ENCODE data around the gene DGKE. TPM values are rescaled to one million over a fixed set of nuclear protein-coding genes. Genes with fewer than 3 reads are reported as not detected.

DGKE gene
- total and polyA plus RNA-seq, 2 donors from 2014 or later: 1.9 to 8.7 TPM

DNA sequence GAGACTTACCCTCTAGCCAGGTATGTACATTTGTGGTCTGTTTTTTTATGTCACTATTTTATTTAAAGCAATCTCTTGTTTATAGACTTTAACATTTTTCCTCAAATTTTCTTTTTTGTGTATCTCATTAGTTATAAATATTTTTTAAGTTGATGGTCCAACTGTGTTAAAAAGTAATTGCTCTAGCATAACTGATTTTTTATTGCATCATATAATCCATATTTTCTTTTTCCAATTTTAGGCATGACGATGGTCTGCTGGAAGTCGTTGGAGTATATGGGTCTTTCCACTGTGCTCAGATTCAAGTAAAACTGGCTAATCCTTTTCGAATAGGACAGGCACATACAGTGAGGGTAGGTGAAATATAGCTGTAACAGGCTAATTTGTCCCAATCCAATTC lies 27.9 kb downstream of the DGKE start:
- H3K36me3 ChIP-seq (ENCODE audit: control insufficient read depth in 2 of 3, insufficient read depth in 3 of 3, low read length in 3 of 3): peaks cover 0 to 5% (median 0%) of the 10 kb centered on the region in 3 donors
- FAIRE-seq: peak; percentile 23

DNA sequence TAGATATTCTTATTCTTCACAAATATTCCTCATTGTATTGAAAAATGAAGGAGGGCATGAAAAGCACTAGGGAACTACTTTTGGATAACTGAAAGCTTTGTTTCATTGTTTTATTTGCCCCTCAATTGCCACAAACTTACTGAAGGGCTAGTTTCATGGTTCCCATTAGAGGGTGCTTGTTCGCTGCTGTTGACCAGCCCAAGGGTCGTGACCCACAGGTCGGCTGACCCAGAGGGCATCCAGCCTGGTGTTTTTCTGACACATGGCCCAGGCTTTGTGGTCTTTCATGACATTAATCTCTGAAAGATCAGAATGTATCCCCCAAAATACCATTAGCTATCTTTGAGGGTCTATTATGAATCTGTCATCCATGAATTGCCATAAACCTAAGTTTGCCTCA lies 30.0 kb downstream of the DGKE start:
- no peaks in the 10 kb centered on the region for H3K4me1 ChIP-seq (ENCODE audit: control insufficient read depth in 2 of 3, insufficient read depth in 2 of 3, low read depth in 1 of 3, low read length in 3 of 3)
- no peak overlapping the region for H3K27ac ChIP-seq (ENCODE audit: low read depth in 2 of 2, low read length in 2 of 2)
- intact Hi-C loops (cut with DNase I): no loop called here
- DNase-seq (no peak), FAIRE-seq (no peak)
- TF ChIP-seq, protein P1, sequence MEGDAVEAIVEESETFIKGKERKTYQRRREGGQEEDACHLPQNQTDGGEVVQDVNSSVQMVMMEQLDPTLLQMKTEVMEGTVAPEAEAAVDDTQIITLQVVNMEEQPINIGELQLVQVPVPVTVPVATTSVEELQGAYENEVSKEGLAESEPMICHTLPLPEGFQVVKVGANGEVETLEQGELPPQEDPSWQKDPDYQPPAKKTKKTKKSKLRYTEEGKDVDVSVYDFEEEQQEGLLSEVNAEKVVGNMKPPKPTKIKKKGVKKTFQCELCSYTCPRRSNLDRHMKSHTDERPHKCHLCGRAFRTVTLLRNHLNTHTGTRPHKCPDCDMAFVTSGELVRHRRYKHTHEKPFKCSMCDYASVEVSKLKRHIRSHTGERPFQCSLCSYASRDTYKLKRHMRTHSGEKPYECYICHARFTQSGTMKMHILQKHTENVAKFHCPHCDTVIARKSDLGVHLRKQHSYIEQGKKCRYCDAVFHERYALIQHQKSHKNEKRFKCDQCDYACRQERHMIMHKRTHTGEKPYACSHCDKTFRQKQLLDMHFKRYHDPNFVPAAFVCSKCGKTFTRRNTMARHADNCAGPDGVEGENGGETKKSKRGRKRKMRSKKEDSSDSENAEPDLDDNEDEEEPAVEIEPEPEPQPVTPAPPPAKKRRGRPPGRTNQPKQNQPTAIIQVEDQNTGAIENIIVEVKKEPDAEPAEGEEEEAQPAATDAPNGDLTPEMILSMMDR (IDR thresholded peaks at IDR 0.05; ENCODE audit: borderline replicate concordance, extremely low read depth, insufficient read depth): no peak
- no peak overlapping the region for H3K9ac ChIP-seq (ENCODE audit: low read length in 3 of 3)
- H3K36me3 ChIP-seq (ENCODE audit: control insufficient read depth in 2 of 3, insufficient read depth in 3 of 3, low read length in 3 of 3): peaks cover 0 to 5% (median 0%) of the 10 kb centered on the region in 3 donors
- no peaks in the 10 kb centered on the region for H3K9me3 ChIP-seq (ENCODE audit: control insufficient read depth in 2 of 3, insufficient read depth in 1 of 3, low read length in 3 of 3)
- no peak overlapping the region for H3K4me3 ChIP-seq (ENCODE audit: low read length in 3 of 3)
- H3K27me3 ChIP-seq (ENCODE audit: control insufficient read depth, insufficient read depth, low read length): no peaks in the 10 kb centered on the region

More for the DNA sequence above, 27.9 kb downstream of the DGKE start:
- TF ChIP-seq, protein P1 (IDR thresholded peaks at IDR 0.05; ENCODE audit: borderline replicate concordance, extremely low read depth, insufficient read depth): no peak
- Histone ChIP-seq H3K9me3 (ENCODE audit: control insufficient read depth in 2 of 3, insufficient read depth in 1 of 3, low read length in 3 of 3) (no peaks in the 10 kb centered on the region), H3K27me3 (ENCODE audit: control insufficient read depth, insufficient read depth, low read length) (no peaks in the 10 kb centered on the region), H3K4me3 (ENCODE audit: low read length in 3 of 3) (no peak overlapping the region), H3K4me1 (ENCODE audit: control insufficient read depth in 2 of 3, insufficient read depth in 2 of 3, low read depth in 1 of 3, low read length in 3 of 3) (no peaks in the 10 kb centered on the region), H3K27ac (ENCODE audit: low read depth in 2 of 2, low read length in 2 of 2) (no peak overlapping the region), H3K9ac (ENCODE audit: low read length in 3 of 3) (no peak overlapping the region)
- DNase-seq: no peak
- intact Hi-C loops (cut with DNase I): no loop called here

DNA sequence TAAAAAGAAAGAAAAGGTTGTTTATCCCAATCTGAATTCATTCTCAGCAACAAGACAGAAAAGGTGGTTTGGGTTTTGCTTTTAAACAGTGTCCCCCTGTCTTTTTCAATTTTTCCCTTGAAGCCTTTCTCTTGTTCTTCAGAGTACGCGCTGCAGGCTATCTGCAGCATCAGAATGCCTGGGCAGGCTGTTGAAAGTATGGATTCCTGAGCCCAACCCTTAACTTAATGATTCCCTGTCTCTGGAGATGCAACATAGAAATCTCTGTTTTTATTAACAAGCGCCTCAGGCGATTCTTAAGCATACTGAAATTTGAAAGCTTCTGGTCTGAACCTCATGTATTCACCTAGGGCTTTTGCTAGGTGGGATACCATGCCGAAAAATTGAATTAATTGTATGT lies 32.1 kb downstream of the DGKE start:
- H3K36me3 ChIP-seq (ENCODE audit: control insufficient read depth in 2 of 3, insufficient read depth in 3 of 3, low read length in 3 of 3): peaks cover 0 to 5% (median 0%) of the 10 kb centered on the region in 3 donors
- no peaks in the 10 kb centered on the region for H3K4me1 ChIP-seq (ENCODE audit: control insufficient read depth in 2 of 3, insufficient read depth in 2 of 3, low read depth in 1 of 3, low read length in 3 of 3)
- TF ChIP-seq, protein P1 (IDR thresholded peaks at IDR 0.05; ENCODE audit: borderline replicate concordance, extremely low read depth, insufficient read depth): no peak
- H3K27ac ChIP-seq (ENCODE audit: low read depth in 2 of 2, low read length in 2 of 2): no peak overlapping the region
- no peak for DNase-seq
- intact Hi-C loops (cut with DNase I): no loop called here
- no peaks in the 10 kb centered on the region for H3K9me3 ChIP-seq (ENCODE audit: control insufficient read depth in 2 of 3, insufficient read depth in 1 of 3, low read length in 3 of 3)
- H3K9ac ChIP-seq (ENCODE audit: low read length in 3 of 3): no peak overlapping the region
- H3K4me3 ChIP-seq (ENCODE audit: low read length in 3 of 3): no peak overlapping the region
- FAIRE-seq: no peak
- no peaks in the 10 kb centered on the region for H3K27me3 ChIP-seq (ENCODE audit: control insufficient read depth, insufficient read depth, low read length)

DNA sequence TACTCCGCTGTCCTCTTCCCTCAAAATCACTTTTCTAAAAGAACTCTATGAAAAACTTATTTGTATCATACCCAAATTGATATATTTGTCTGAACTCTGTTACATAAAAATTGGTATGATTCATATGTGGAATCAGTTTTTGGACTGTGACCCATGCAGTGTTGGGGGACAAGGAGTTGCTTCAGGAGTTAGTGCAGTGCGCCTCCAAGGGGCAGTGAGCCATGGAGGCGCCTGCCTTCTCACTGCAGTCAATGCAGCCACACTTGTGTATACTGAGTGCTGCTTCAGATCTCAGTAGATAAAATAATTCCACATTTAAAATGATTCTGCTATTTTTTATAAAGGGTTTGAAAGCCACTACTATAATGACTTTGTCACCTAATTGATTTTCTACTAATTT lies 32.5 kb downstream of the DGKE start:
- no peak overlapping the region for H3K4me3 ChIP-seq (ENCODE audit: low read length in 3 of 3)
- H3K9ac ChIP-seq (ENCODE audit: low read length in 3 of 3): no peak overlapping the region
- no peaks in the 10 kb centered on the region for H3K4me1 ChIP-seq (ENCODE audit: control insufficient read depth in 2 of 3, insufficient read depth in 2 of 3, low read depth in 1 of 3, low read length in 3 of 3)
- H3K9me3 ChIP-seq (ENCODE audit: control insufficient read depth in 2 of 3, insufficient read depth in 1 of 3, low read length in 3 of 3): no peaks in the 10 kb centered on the region
- intact Hi-C loops (cut with DNase I): no loop called here
- H3K27ac ChIP-seq (ENCODE audit: low read depth in 2 of 2, low read length in 2 of 2): no peak overlapping the region
- FAIRE-seq (no peak), DNase-seq (no peak)
- TF ChIP-seq, protein P1 (IDR thresholded peaks at IDR 0.05; ENCODE audit: borderline replicate concordance, extremely low read depth, insufficient read depth): no peak
- peaks cover 0 to 5% (median 0%) of the 10 kb centered on the region in 3 donors for H3K36me3 ChIP-seq (ENCODE audit: control insufficient read depth in 2 of 3, insufficient read depth in 3 of 3, low read length in 3 of 3)
- no peaks in the 10 kb centered on the region for H3K27me3 ChIP-seq (ENCODE audit: control insufficient read depth, insufficient read depth, low read length)
